Fibroblast of upper back skin (primary cell): Measurements from ENCODE around the gene PLA2G1B.
A peak's percentile ranks its signal among the peaks of the same experiment; 100 is the strongest.

Experiments used
- DNase-seq: peaks from one replicate; pipeline ENCODE4 v3.0.0-alpha.2; 2013

The PLA2G1B gene

GRCh38 chr12:120327593-120327992 is at the start of gene PLA2G1B:
PLA2G1B (minus strand) TSS chr12:120327779; CDS start chr12:120327753, 26 bp downstream.
- no peak for DNase-seq

- no peak for DNase-seq
These were observed 49.5 kb upstream of the PLA2G1B start for GRCh38 chr12:120376934-120377572.

GRCh38 chr12:120376416-120376815 is 48.8 kb upstream of the PLA2G1B start:
- no peak for DNase-seq

DNA sequence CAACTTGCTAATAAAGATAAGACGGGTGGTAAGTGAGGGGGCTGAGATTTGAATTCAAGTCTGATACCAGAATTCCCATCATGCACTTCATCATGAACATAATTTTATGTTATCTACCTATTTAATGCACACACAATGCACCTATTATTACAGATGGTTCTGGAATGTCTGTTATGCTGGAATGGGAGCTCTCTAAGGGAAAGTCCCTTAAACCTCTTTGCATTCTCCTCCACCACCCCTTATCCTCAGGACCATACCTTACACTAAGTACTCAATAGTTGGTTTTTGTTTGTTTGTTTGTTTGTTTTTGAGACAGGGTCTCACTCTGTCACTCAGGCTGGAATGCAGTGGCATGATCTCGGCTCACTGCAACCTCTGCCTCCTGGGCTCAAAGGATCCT is 48.4 kb upstream of the PLA2G1B start:
- DNase-seq, result no peak

DNA sequence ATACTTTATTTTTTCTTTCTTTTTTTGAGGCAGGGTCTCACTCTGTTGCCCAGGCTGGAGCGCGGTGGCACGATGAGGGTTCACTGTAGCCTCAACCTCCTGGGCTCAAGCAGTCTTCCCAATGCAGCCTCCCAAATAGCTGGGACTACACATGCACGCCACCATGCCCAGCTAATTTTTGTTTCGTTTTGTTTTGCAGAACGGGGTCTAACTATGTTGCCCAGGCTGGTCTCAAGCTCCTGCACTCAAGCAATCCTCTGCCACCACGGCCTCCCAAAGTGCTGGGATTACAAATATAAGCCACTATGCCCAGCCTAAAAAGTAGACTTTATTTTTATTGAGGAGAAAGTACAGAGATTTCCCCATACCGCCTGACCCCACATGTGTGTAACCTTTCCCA is 46.1 kb upstream of the PLA2G1B start:
- DNase-seq, result no peak

DNA sequence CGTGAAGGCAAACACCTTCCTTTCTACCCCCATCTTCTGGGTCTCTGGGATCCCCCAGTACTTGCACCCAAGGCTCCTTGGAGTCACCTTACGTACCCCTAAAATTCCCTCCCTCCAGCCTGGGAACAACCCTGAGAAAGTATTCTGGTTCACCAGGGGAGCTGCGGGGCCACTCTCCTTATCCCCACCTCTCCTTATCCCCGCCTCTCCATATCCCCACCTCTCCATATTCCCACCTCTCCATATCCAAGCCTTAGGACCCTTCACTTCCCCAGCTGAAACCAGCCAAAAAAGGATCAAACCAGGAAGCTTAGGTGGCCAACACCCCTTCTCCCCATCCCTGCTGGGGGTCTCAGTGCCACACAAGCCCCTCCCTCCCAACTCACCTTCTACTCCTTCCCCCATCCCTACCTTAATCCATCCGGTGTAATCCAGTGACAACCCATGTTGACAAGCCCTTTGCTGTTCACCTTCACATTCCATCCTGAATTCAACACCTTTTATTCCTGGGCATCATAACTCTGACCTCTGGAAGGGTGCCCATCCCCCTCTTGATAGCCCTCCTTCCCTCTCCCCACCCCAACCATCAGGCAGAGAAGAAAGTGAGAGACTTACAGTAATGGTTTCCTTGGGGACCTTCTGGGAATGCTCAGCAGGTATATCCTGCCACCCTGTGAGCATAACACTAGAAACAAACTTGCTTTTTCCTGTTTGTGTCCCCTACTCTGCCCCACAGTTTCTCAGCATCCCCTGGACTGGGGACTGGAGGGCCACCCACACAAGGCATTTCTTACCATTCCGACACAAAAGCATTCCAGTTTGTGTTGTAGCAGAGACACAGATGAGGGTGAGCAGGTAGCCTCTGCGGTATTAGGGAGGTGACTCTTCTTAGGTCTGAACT is 43.0 kb upstream of the PLA2G1B start:
- no peak for DNase-seq

GRCh38 chr12:120369603-120370342 is 42.2 kb upstream of the PLA2G1B start:
- no peak for DNase-seq

DNA sequence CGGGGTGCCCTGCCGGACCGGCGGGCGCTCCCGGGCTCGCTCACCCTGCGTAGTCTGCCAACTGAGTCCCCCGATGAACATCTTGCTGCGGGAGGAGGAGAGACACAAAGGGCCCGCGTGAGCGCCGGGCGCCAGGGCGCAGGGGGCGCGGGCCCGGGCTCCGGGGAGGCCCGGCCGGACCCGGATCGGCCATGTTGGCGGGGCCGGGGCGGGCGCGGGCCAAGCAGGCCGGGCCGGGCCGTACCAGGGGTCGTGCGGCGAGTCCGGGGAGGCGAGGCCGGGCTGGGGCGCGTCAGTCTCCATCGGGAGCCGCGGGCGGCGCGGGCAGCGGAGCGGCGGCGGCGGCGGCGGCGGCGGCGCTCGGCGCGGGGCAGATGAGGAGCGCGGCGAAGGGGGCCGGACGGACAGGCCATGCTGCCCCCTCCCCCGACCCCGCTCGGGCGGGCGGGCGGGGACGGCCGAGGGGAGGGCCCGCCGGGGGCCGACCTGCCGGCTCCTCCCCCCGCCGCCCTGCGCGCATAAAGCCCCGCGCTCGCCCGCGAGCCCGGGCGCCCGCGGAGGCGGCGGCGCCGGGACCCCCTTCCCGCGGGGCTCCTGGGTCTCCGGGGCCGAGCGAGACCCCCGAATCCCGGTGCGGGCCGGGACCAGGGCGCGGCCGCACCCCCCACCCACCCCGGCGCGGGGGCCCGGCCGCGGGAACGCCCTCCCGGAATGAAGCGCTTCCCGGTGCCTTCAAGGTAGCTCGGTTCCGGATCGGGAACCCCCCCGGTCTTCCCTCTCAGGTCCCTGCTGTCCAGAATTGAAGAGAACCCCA is 41.4 kb upstream of the PLA2G1B start, which contains the start of gene MSI1:
Gene MSI1, minus strand, starts transcription at position 376 of the 814 bp plus-strand sequence. Its CDS starts 73 bp downstream, at position 303.
- no peak for DNase-seq

DNA sequence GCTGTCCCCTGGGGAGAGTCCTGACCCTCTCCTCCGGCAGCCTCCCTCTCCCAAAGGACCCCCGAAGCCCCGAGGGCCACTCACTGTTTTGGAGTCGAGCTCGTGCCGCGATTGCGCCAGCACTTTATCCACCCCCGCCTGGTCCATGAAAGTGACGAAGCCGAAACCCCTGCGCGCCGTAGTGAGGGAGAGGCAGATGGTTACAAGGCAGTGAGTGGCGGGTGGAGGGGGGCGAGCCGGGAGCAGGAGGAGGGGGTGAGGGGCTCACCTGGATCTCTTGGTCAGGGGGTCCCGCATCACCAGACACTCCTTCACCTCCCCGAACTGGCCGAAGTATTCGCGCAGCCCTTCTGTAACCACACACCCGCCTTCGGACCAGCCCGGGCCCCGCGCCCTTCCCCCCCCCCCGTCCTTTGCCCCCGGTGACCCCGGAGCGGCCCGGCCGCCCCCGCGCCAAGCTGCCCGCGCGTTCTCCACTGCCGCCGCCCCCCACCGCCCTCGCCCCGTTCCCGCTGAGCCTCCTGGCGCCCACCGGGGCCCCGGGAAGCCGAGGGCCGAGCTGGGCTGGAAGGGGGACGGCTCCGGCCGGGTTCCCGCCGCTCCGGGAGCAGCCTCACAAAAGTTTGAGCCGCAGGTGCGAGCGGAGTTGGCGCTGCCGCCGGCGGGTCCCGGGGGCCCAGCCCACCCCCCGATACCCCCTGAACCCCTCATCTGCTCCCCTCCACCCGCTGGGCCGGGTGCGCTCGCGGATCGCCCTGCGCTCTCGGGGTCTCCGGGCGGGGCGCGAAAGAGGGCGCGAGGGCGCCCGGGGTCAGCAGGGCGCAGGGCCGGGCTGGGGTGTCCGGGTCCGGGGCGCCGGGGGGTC is 40.6 kb upstream of the PLA2G1B start:
- DNase-seq, result no peak

DNA sequence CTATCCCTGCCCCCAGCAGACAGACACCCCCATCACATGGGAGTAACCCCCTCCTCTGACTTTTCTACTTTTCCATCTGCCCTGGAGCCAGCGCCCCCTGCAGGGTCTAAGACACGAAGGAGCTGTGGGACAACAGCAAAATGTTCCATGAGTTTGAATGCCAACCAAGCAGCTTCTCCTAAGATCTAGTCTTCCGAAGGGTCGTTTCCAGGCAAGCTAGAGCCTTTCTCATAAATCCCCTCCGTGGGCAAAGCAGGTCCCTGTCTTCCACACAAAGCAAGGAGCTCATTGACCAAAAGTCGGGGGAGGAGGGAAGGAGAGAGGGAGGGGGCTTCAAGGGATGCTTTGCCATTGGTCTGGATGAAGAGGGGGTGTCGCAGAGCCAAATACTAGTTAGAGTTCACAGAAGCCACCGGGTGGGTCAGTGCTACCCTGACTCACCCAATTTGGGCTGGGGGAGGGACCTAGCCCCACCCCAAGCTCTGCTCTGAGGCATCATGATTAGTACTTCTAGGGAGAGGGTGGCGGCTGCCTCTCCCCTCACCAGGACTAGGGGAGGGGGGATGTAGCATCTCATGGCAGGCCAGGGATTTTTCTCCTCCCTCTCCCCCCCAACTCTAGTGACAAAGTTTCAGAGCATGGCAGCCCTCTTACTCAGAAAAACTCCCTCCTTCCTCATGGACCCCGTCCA is 39.8 kb upstream of the PLA2G1B start:
- no peak for DNase-seq

- DNase-seq, result no peak
These were observed 39.3 kb upstream of the PLA2G1B start for GRCh38 chr12:120366845-120367232.

DNA sequence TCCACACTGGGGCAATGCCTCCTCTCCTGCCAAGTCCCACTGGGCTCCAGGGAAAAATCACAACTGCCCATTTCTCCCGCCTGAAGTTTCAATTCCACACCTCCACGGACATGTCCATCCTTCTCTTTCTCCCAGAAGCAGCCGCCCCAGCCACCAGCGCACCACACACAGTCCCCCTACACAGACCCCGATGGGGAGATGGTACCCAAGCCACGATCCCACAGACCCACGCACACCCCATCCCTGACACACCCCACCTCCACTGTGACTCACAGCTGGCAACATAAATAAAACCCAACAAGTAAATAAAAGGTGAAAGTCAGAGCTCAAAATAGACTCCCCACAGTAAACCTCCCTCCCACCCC is 38.7 kb upstream of the PLA2G1B start:
- no peak for DNase-seq

DNA sequence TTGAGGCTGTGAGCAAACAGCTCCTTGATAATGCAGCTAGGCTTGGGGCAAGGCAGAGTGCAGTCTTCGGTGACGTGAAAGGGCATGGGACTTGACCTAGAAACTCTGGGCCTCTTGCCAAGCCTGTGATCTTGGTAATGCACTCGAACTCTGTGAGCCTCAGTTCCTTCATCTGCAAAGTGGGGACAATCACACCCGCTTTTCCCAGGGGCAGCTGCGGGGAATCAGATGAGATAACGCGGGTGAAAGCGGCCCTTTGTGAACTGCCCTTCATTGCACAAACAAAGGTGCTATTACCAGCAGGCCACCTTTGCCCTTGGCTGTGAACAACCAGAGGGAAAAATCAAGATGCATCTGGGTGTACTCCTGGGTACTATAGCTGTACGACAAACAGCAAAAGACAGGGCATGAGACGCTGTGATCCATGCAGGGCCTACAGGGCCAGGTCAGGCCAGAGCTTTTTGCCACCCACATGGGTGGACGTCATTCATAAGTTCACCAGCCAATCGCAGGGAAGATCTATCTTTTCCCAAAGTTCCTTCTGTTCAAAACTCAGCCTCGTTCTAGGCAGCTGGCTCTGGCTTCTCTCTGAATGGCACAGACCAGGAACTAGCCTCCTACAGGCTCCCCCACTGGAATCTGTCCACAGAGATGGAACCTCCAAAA is 38.2 kb upstream of the PLA2G1B start:
- DNase-seq, result no peak

DNA sequence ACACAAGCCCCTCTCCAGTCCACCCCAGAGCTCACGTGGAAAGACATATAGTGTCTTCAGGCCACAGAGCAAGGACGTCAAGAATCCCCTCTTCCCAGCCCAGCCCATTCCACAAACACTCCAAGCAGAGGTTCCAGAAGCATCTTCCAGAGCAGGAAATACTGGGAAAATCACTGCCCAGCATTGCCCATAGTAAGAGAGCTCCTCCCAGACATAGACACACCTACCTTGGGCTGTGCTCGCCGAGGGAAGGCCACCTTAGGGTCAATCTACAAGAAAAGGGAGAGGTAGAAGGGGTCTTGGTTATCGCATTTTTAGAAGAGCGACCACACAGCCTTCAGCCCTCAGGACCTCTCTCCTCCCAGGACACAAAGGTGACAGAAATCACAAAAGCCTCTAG is 36.9 kb upstream of the PLA2G1B start:
- DNase-seq, result no peak

DNA sequence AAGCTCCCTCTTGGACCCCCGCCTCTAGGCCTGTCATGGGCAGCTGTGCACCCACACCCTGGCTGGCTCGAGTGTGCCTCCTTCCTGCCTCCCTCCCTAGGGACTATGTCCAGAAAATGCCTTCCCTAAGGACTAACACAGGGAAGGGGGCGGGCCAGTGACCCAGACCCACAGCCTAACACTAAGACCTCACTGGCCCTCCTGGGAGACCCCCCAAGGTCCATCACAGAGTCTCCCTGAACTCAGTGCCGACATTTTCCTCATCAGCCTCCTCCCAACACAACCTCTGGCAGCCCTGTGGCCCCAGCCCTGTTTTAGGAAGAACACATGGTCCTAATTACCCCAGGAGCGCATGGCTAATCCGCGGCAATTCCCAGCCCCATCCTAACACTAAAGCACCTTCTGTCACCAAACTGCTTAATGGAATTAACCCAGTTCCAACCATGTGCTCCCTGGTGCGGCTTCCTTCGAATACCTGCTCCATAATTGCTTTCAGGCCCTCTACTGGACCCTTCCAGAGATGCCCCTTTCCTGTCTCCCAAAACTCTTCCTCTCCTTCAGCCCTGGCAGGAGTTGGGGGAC is 35.8 kb upstream of the PLA2G1B start:
- DNase-seq, result no peak

DNA sequence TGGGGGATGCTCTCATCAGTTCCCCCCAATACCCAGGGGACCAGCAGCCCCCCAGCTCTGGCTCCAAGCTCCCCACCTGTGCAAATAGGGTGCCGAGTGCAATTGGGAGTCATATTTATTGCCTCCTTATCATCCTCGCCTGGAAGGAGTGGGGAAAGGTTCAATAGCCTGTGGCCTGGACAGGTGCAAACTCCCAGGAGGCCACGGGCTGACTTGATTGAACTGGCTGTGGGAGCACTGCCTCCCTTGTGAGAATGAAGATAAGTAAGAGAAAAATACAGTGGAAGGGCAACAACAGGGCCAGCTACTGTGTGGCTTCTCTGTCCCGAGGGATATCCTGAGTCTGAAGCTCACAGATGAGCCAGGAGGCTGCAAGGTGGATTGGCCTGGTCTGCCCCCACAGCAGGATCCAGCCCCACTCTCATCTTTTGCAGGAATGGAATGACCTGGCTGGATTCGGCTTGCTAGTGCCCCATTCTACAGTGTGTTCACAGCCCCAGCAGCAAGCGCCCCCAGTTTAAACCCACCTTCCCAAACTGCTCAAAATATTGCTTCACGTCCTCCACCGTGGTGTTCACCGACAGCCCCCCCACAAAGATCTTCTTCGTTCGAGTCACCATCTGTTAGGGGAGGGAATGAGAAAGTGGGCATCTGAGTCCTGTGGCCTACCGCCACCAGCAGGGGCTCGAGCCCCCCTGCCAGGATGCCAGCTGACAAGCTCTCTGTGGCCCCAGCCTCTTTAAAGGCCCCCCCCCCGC is 35.1 kb upstream of the PLA2G1B start:
- no peak for DNase-seq

DNA sequence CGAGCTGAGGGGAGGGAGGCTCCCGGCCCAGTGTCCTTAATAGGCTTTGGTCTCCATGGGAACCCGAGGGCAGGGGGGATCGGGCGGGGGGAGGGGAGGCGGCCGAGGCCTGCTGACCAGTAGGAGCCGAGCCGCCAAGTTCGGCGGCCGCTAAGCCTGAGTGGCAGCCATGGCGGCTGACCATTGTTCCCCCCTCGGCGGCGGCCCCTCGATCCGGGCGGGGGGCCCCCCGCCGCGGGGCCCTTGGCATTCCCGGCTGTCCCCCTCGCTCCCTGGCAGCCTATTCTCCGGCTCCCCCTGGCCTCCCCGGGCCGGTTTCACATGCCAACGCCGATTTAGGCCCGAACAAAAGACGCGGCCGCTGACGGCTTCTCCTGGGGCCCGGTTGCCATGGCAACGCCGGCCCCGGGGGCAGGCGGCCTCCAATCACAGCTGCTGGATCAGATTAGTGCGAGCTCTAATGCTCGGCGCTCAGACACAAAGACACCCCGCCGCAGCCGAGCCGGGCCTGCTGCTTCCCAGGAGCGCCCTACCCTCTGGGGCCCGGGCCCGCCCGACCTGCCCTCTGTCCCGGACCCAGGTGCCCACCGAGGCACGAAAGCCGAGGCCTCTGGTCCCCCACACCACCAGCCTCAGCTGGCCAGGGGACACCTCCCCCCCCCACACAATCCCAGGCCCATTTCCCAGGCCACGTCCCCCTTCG is 34.1 kb upstream of the PLA2G1B start:
- peak; percentile 80 for DNase-seq

DNA sequence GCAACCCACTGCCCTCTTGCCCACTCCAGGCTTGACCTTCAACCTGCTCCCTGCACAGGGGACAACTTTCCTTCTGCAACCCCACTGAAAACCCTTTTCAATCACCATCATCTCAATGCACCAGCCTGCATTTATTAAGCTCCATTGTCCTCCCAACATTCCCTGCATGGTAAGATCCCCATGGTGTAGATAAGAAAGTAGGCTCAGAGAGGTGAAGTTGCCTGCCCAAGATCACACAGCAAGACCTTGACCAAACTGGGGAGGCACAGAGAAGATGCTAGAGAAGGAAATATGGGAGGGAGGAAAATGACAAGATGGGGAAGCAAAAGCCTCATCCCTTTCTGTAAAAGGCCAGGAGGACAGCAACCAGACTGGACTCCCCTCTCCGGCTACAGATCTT is 31.5 kb upstream of the PLA2G1B start:
- no peak for DNase-seq
